ENCODE measurements around the gene DCHS1. TPM values are rescaled to one million over a fixed set of nuclear protein-coding genes. Genes with fewer than 3 reads are reported as not detected.

The DCHS1 gene
- total and polyA plus RNA-seq, 9 of the 15 experiments (the other 6 are each of a cell fraction or from before 2014, with no cell fraction given) = 0.04 to 0.49 (median 0.14) TPM; not detected in 2

DNA sequence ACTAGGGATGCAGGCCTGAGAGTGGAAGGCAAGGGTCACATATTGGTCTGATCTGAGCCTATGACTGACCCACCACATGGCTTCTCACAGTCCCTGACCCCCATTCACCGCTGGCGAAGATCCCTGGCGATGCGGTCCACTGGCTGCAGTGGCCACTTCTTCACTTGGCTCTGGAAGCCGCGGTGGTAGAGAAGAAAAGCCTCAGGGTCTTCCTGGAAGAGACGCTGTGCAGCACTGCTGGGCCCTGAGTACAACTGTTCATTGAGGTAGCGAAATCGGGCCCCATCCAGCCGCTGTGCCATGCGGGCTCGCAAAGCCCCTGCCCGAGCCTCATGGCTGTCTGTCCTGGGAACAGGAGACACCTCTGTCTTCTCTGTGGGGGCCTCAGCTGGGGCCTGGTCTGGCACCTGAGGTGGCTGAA lies 54.6 kb downstream of the DCHS1 start:
- ChIA-PET POLR2A (no interaction called here), CTCF (ENCODE audit: low intra/inter-chr PET ratio) (no interaction called here)
- TF ChIP-seq ZNF780A (CRISPR knock-in tag; IDR thresholded peaks at IDR 0.05) (no peak), CBX1 (IDR thresholded peaks at IDR 0.05; ENCODE audit: low read depth) (no peak), NFIX (CRISPR knock-in tag; IDR thresholded peaks at IDR 0.05; ENCODE audit: low read depth) (no peak), MAFF (IDR thresholded peaks at IDR 0.05; ENCODE audit: low read length) (no peak), ELF2 (CRISPR knock-in tag; IDR thresholded peaks at IDR 0.05) (no peak), GATAD2A (IDR thresholded peaks at IDR 0.05) (no peak), POLR2G (IDR thresholded peaks at IDR 0.05; ENCODE audit: low read depth, low read length) (peak; percentile 36; the same call in 1 of the 2 replicates), RBFOX2 (IDR thresholded peaks at IDR 0.05; ENCODE audit: low read depth, low read length) (peak; percentile 58), NCOA4 (IDR thresholded peaks at IDR 0.05; ENCODE audit: partially characterized antibody) (no peak)
- TF ChIP-seq, protein P1, sequence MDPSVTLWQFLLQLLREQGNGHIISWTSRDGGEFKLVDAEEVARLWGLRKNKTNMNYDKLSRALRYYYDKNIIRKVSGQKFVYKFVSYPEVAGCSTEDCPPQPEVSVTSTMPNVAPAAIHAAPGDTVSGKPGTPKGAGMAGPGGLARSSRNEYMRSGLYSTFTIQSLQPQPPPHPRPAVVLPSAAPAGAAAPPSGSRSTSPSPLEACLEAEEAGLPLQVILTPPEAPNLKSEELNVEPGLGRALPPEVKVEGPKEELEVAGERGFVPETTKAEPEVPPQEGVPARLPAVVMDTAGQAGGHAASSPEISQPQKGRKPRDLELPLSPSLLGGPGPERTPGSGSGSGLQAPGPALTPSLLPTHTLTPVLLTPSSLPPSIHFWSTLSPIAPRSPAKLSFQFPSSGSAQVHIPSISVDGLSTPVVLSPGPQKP (CRISPR knock-in tag; IDR thresholded peaks at IDR 0.05) = no peak
- TF ChIP-seq, protein P2, sequence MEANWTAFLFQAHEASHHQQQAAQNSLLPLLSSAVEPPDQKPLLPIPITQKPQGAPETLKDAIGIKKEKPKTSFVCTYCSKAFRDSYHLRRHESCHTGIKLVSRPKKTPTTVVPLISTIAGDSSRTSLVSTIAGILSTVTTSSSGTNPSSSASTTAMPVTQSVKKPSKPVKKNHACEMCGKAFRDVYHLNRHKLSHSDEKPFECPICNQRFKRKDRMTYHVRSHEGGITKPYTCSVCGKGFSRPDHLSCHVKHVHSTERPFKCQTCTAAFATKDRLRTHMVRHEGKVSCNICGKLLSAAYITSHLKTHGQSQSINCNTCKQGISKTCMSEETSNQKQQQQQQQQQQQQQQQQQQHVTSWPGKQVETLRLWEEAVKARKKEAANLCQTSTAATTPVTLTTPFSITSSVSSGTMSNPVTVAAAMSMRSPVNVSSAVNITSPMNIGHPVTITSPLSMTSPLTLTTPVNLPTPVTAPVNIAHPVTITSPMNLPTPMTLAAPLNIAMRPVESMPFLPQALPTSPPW (CRISPR knock-in tag; IDR thresholded peaks at IDR 0.05) = no peak
- no peak overlapping the region for H3K27ac ChIP-seq (ENCODE audit: extremely low read depth, low read depth, low read length)
- no peaks in the 10 kb centered on the region for H3K27me3 ChIP-seq (ENCODE audit: control insufficient read depth in 2 of 2, insufficient read depth in 2 of 2, low read length in 2 of 2)
- WGBS (ENCODE audit: insufficient coverage, low coverage, missing lambda C conversion rate) = 98% methylated on average over 13 of the region's 13 CpGs
- no TSS peak for BruUV-seq (replicated peaks)
- H3K9ac ChIP-seq (ENCODE audit: insufficient read depth in 1 of 2, low read depth in 2 of 2, low read length in 2 of 2) = peak overlapping the region in 1 of 2 experiments; percentile 75; a peak in 2 of 4 replicates
- H3K4me2 ChIP-seq (ENCODE audit: insufficient read depth, low read length) = no peak overlapping the region
- H2AFZ ChIP-seq (ENCODE audit: low read depth, low read length) = no peak overlapping the region
- no peaks in the 10 kb centered on the region for H3K9me3 ChIP-seq (replicated peaks; ENCODE audit: control insufficient read depth, insufficient read depth, low read depth, low read length)
- H4K20me1 ChIP-seq (replicated peaks; ENCODE audit: control insufficient read depth, insufficient read depth, low read length) = no peaks in the 10 kb centered on the region
- no peak overlapping the region for H3K4me3 ChIP-seq
- intact Hi-C loops (cut with micrococcal nuclease) (loop anchor here (5.0 kb wide), 1 partner anchor 66 kb away; no protein-coding TSS in a partner anchor), in situ Hi-C loops (cut with MboI) (no loop called here)
- ATAC-seq (no peak), DNase-seq (ENCODE audit: extremely low read depth in 1 of 4, low spot score in 3 of 4) (no peak), FAIRE-seq (no peak)
- H3K9me1 ChIP-seq (ENCODE audit: control insufficient read depth, insufficient read depth, low read length) = peaks cover 10% of the 10 kb centered on the region
- H3K4me1 ChIP-seq (replicated peaks in 1 of 2; ENCODE audit: control insufficient read depth in 2 of 2, insufficient read depth in 2 of 2, low read length in 2 of 2) = peaks cover 15 to 18% of the 10 kb centered on the region in 2 experiments; a peak in 4 of 5 replicates
- H3K36me3 ChIP-seq (ENCODE audit: control insufficient read depth, insufficient read depth, low read length) = peaks cover 67% of the 10 kb centered on the region
- peaks cover 75% of the 10 kb centered on the region for H3K79me2 ChIP-seq (ENCODE audit: control insufficient read depth, insufficient read depth, low read length)

All from K562 (cell line).